Thyroid gland (tissue), 4 donors: ENCODE data around the gene SLX4. TPM values are rescaled to one million over a fixed set of nuclear protein-coding genes. Genes with fewer than 3 reads are reported as not detected.

Experiments
- DNase-seq, 2 donors: peaks; one replicate each; pipeline ENCODE4 v3.0.0-alpha.2; 2019
- H3K27ac ChIP-seq, 3 donors: fragments of 200-600 bp; sonication (generic); 1 replicate in 2 of 3; 2 replicates in 1 of 3; pipeline ENCODE4 v1.5.1; 2016 to 2019; ENCODE audit warnings: mild to moderate bottlenecking in 1 of 3, moderate library complexity in 1 of 3
- H3K27me3 ChIP-seq: fragments of 200-600 bp; sonication (generic); one replicate; pipeline ENCODE4 v1.5.1; 2019
- H3K36me3 ChIP-seq, 2 donors: fragments of 200-600 bp; sonication (generic); one replicate each; pipeline ENCODE4 v1.5.1; 2016 to 2019
- H3K4me1 ChIP-seq, 2 donors: fragments of 200-600 bp; sonication (generic); one replicate each; pipeline ENCODE4 v1.5.1; 2017 to 2019
- H3K4me3 ChIP-seq, 3 donors: fragments of 200-600 bp; sonication (generic); replicated peaks in 1 of 3; 1 replicate in 2 of 3; 2 replicates in 1 of 3; pipeline ENCODE4 v1.5.1; 2016; ENCODE audit warnings: mild to moderate bottlenecking in 1 of 3
- H3K9me3 ChIP-seq: fragments of 200-600 bp; sonication (generic); one replicate; pipeline ENCODE4 v1.5.1; 2017
- CTCF ChIP-seq, 6 experiments: fragments of 200-600 bp in 3 of 6; fragments of 450-650 bp in 3 of 6; sonication (generic) in 3 of 6; IDR thresholded peaks; one replicate each; pipeline ENCODE4 v1.5.1; 2016 to 2019; ENCODE audit warnings: antibody characterized with exemption in 6 of 6, mild to moderate bottlenecking in 2 of 6, inconsistent platforms in 1 of 6, moderate library complexity in 1 of 6
- POLR2A ChIP-seq, 2 donors: fragments of 450-650 bp; IDR thresholded peaks; one replicate each; pipeline ENCODE4 v1.6.1; 2017; ENCODE audit warnings: antibody characterized with exemption in 2 of 2, mild to moderate bottlenecking in 2 of 2, moderate library complexity in 1 of 2
- WGBS, 2 donors: methylation state at CpG; one replicate each; pipeline ENCODE4 v1.1.5; 2017; 5-methylcytosine and 5-hydroxymethylcytosine counted together
- intact Hi-C: fragments of 100-400 bp; cut with DNase I; formaldehyde crosslinking; loops from one replicate; pipeline ENCODE4 v1.15.1; 2023
- total RNA-seq, 4 donors: library from RNA; depleted of rRNA; stranded (reverse); fragments of >200 nt; gene quantifications; one replicate each; pipeline ENCODE4 v1.2.3, GENCODE V29; 2016

Gene SLX4
- total RNA-seq, 4 donors from 2014 or later: 2.7 to 4.9 (median 4.5) TPM

- WGBS, 2 donors: 86 to 89% methylated on average over 4 of the region's 4 CpGs
- no peaks in the 10 kb centered on the region for H3K27me3 ChIP-seq
- H3K4me1 ChIP-seq: peaks cover 0 to 9% of the 10 kb centered on the region in 2 donors
- no peaks in the 10 kb centered on the region for H3K9me3 ChIP-seq
- no peak for TF ChIP-seq CTCF (IDR thresholded peaks at IDR 0.05)
- TF ChIP-seq POLR2A (IDR thresholded peaks at IDR 0.05): no peak
- no peak overlapping the region for H3K4me3 ChIP-seq
- H3K36me3 ChIP-seq: peaks cover 9 to 14% of the 10 kb centered on the region in 2 donors
- no peak overlapping the region for H3K27ac ChIP-seq
- no peak for DNase-seq
- intact Hi-C loops: loop anchor here (10.0 kb wide), 1 partner anchor 327 kb away; no protein-coding TSS in a partner anchor
Observed at GRCh38 chr16:3538222-3538621, 73.2 kb downstream of the SLX4 start.

- intact Hi-C loops: loop anchor here (10.0 kb wide), 1 partner anchor 328 kb away; no protein-coding TSS in a partner anchor
- no peak overlapping the region for H3K4me3 ChIP-seq
- WGBS, 2 donors: 68 to 76% methylated on average over 4 of the region's 4 CpGs
- peak overlapping the region in 2 of 3 donors; percentile 62 to 67 for H3K27ac ChIP-seq
- H3K9me3 ChIP-seq: no peaks in the 10 kb centered on the region
- peak in 1 of 2 donors; percentile 6 for DNase-seq
- TF ChIP-seq POLR2A (IDR thresholded peaks at IDR 0.05): no peak
- no peak for TF ChIP-seq CTCF (IDR thresholded peaks at IDR 0.05)
- H3K4me1 ChIP-seq: peaks cover 0 to 9% of the 10 kb centered on the region in 2 donors
- H3K27me3 ChIP-seq: no peaks in the 10 kb centered on the region
- H3K36me3 ChIP-seq: peaks cover 19 to 26% of the 10 kb centered on the region in 2 donors
Observed at GRCh38 chr16:3536851-3537250, 74.6 kb downstream of the SLX4 start.

- H3K4me1 ChIP-seq: peaks cover 0 to 9% of the 10 kb centered on the region in 2 donors
- peak overlapping the region in 2 of 3 donors; percentile 62 to 67 for H3K27ac ChIP-seq
- H3K27me3 ChIP-seq: no peaks in the 10 kb centered on the region
- intact Hi-C loops: loop anchor here (10.0 kb wide), 1 partner anchor 328 kb away; no protein-coding TSS in a partner anchor
- DNase-seq: no peak
- H3K9me3 ChIP-seq: no peaks in the 10 kb centered on the region
- no peak overlapping the region for H3K4me3 ChIP-seq
- 67 to 83% methylated on average over 3 of the region's 3 CpGs for WGBS, 2 donors
- H3K36me3 ChIP-seq: peaks cover 19 to 30% of the 10 kb centered on the region in 2 donors
- no peak for TF ChIP-seq POLR2A (IDR thresholded peaks at IDR 0.05)
- TF ChIP-seq CTCF (IDR thresholded peaks at IDR 0.05): no peak
Observed at GRCh38 chr16:3536271-3536731, 75.1 kb downstream of the SLX4 start.

- Histone ChIP-seq H3K36me3 (peaks cover 25 to 33% of the 10 kb centered on the region in 2 donors), H3K9me3 (no peaks in the 10 kb centered on the region), H3K4me3 (no peak overlapping the region), H3K4me1 (peaks cover 0 to 9% of the 10 kb centered on the region in 2 donors), H3K27ac (peak overlapping the region in 1 of 3 donors; percentile 4), H3K27me3 (no peaks in the 10 kb centered on the region)
- no peak for DNase-seq
- intact Hi-C loops: loop anchor here (10.0 kb wide), 1 partner anchor 331 kb away; no protein-coding TSS in a partner anchor
- TF ChIP-seq CTCF (IDR thresholded peaks at IDR 0.05): no peak
- WGBS, 2 donors: 91 to 93% methylated on average over 10 of the region's 10 CpGs
Observed at GRCh38 chr16:3534126-3534525, 77.3 kb downstream of the SLX4 start.

GRCh38 chr16:3532741-3533140 is 78.7 kb downstream of the SLX4 start:
- H3K27me3 ChIP-seq: no peaks in the 10 kb centered on the region
- 93 to 97% methylated on average over 12 of the region's 12 CpGs for WGBS, 2 donors
- no peak overlapping the region for H3K4me3 ChIP-seq
- TF ChIP-seq POLR2A (IDR thresholded peaks at IDR 0.05) (no peak), CTCF (IDR thresholded peaks at IDR 0.05) (no peak)
- peaks cover 0 to 11% of the 10 kb centered on the region in 2 donors for H3K4me1 ChIP-seq
- peaks cover 25 to 33% of the 10 kb centered on the region in 2 donors for H3K36me3 ChIP-seq
- no peak overlapping the region for H3K27ac ChIP-seq
- DNase-seq: no peak
- H3K9me3 ChIP-seq: no peaks in the 10 kb centered on the region
- intact Hi-C loops: loop anchor here (10.0 kb wide), 1 partner anchor 332 kb away; no protein-coding TSS in a partner anchor
